ENCODE data around the gene SNAPIN. TPM values are rescaled to one million over a fixed set of nuclear protein-coding genes. Genes with fewer than 3 reads are reported as not detected.

The SNAPIN gene
- 44.4 and 53.4 TPM in 2 replicates for total RNA-seq

GRCh38 chr1:153658400-153659174 is at the start of gene SNAPIN:
Gene SNAPIN (plus strand): TSS chr1:153658703. CDS start chr1:153658744, 41 bp downstream.

GRCh38 chr1:153612755-153613331 is 45.7 kb upstream of the SNAPIN start, which contains the start of gene S100A16:
Gene S100A16 (minus strand): TSS chr1:153613137. CDS start chr1:153608151, 4,986 bp downstream.

GRCh38 chr1:153616144-153616916 is 42.2 kb upstream of the SNAPIN start, which contains the start of gene S100A14:
Gene S100A14 (minus strand): TSS chr1:153616325. CDS start chr1:153615858, 467 bp downstream.

GRCh38 chr1:153626904-153627714 is 31.4 kb upstream of the SNAPIN start, which contains the start of gene S100A13:
Gene S100A13 (minus strand): TSS chr1:153627505. CDS start chr1:153626472, 1,033 bp downstream.

GRCh38 chr1:153627715-153628626 is 30.5 kb upstream of the SNAPIN start, which contains the start of gene S100A1:
Gene S100A1 (plus strand): TSS chr1:153628434. CDS start chr1:153630522, 2,088 bp downstream.

GRCh38 chr1:153633754-153634665 is 24.5 kb upstream of the SNAPIN start, which contains the start of gene CHTOP:
Gene CHTOP (plus strand): TSS chr1:153634066. CDS start chr1:153636589, 2,523 bp downstream.

GRCh38 chr1:153670859-153671627 is 12.5 kb downstream of the SNAPIN start, which contains the start of gene ILF2:
Gene ILF2 (minus strand): TSS chr1:153670993. CDS start chr1:153670922, 71 bp downstream.

GRCh38 chr1:153678519-153679336 is 20.2 kb downstream of the SNAPIN start, which contains the start of gene NPR1:
Gene NPR1 (plus strand): TSS chr1:153678688. CDS start chr1:153679109, 421 bp downstream.

Small RNA genes lying within 50 kb of the gene (small RNA-seq; reads per million reads assigned to genes)
- not detected for gene MIR8083
- not detected for gene RN7SL372P

Other genes starting within 250 kb of the SNAPIN start
- gene S100A7A, start 242.2 kb upstream of the SNAPIN start, total RNA-seq, result not detected in 2 replicates
- gene S100A7, start 198.1 kb upstream of the SNAPIN start, total RNA-seq, result not detected in 2 replicates
- gene S100A6, start 122.7 kb upstream of the SNAPIN start, total RNA-seq, result 723 and 917 TPM in 2 replicates
- gene S100A5, start 117.8 kb upstream of the SNAPIN start, total RNA-seq, result not detected in 2 replicates
- gene S100A4, start 112.9 kb upstream of the SNAPIN start, total RNA-seq, result 164 and 276 TPM in 2 replicates
- gene S100A3, start 109.4 kb upstream of the SNAPIN start, total RNA-seq, result 2.0 and 3.7 TPM in 2 replicates
- gene S100A2, start 92.9 kb upstream of the SNAPIN start, total RNA-seq, result 2.9 and 3.1 TPM in 2 replicates
- gene S100A16, start 45.6 kb upstream of the SNAPIN start, total RNA-seq, result 128 and 138 TPM in 2 replicates
- gene S100A14, start 42.4 kb upstream of the SNAPIN start, total RNA-seq, result not detected in 2 replicates
- 99.6 and 142 TPM in 2 replicates for gene S100A13, start 31.2 kb upstream of the SNAPIN start, total RNA-seq
- gene S100A1, start 30.3 kb upstream of the SNAPIN start, total RNA-seq, result 1.7 and 3.5 TPM in 2 replicates
- gene CHTOP, start 24.6 kb upstream of the SNAPIN start, total RNA-seq, result 38.4 and 41.4 TPM in 2 replicates
- 165 and 169 TPM in 2 replicates for gene ILF2, start 12.3 kb downstream of the SNAPIN start, total RNA-seq
- under 0.01 and 0.13 TPM in 2 replicates for gene NPR1, start 20.0 kb downstream of the SNAPIN start, total RNA-seq
- gene INTS3, start 69.3 kb downstream of the SNAPIN start, total RNA-seq, result 40.5 and 43.0 TPM in 2 replicates
- gene SLC27A3, start 116.7 kb downstream of the SNAPIN start, total RNA-seq, result 8.2 and 11.9 TPM in 2 replicates